NCI-H1092 (cell line): Measurements from ENCODE around the gene MRPS31.

ENCODE experiments used
- DNase-seq: peaks from one replicate; lab custom pipeline; 2025; lab: John Stamatoyannopoulos, UW

Gene MRPS31

GRCh38 chr13:40770934-40771618, at the start of gene MRPS31:
TSS of gene MRPS31 (minus strand) at chr13:40771190. CDS start at chr13:40771136, 54 bp downstream.
- peak; percentile 80 for DNase-seq

- DNase-seq: no peak
These were observed 48.9 kb upstream of the MRPS31 start for GRCh38 chr13:40819797-40820315.

GRCh38 chr13:40818926-40819325, 47.9 kb upstream of the MRPS31 start:
- no peak for DNase-seq

- DNase-seq: no peak
These were observed 43.8 kb upstream of the MRPS31 start for GRCh38 chr13:40814803-40815202.

GRCh38 chr13:40813667-40814454, 42.9 kb upstream of the MRPS31 start:
- no peak for DNase-seq

- DNase-seq: no peak
These were observed 41.9 kb upstream of the MRPS31 start for GRCh38 chr13:40812724-40813445.

- no peak for DNase-seq
These were observed 41.1 kb upstream of the MRPS31 start for GRCh38 chr13:40812102-40812501.

- DNase-seq: no peak
These were observed 38.5 kb upstream of the MRPS31 start for GRCh38 chr13:40809471-40809870.

GRCh38 chr13:40806241-40806640, 35.3 kb upstream of the MRPS31 start:
- DNase-seq: no peak

- DNase-seq: no peak
These were observed 32.3 kb upstream of the MRPS31 start for GRCh38 chr13:40803316-40803715.

GRCh38 chr13:40801255-40802217, 30.5 kb upstream of the MRPS31 start:
- DNase-seq: no peak

- DNase-seq: no peak
These were observed 29.6 kb upstream of the MRPS31 start for GRCh38 chr13:40800559-40800958.

GRCh38 chr13:40799508-40799907, 28.5 kb upstream of the MRPS31 start:
- no peak for DNase-seq

GRCh38 chr13:40798380-40798779, 27.4 kb upstream of the MRPS31 start:
- no peak for DNase-seq

- DNase-seq: no peak
These were observed 25.7 kb upstream of the MRPS31 start for GRCh38 chr13:40796649-40797048.

- DNase-seq: no peak
These were observed 23.7 kb upstream of the MRPS31 start for GRCh38 chr13:40794414-40795368.

GRCh38 chr13:40793339-40793738, 22.3 kb upstream of the MRPS31 start:
- DNase-seq: no peak

GRCh38 chr13:40792284-40793051, 21.5 kb upstream of the MRPS31 start:
- no peak for DNase-seq

GRCh38 chr13:40790154-40790616, 19.2 kb upstream of the MRPS31 start:
- no peak for DNase-seq
